ENCODE data around the gene PTBP1. TPM values are rescaled to one million over a fixed set of nuclear protein-coding genes. Genes with fewer than 3 reads are reported as not detected.

PTBP1 gene
- total and polyA plus RNA-seq, 2 of the 13 experiments (the other 11 are each of a cell fraction or from before 2014, with no cell fraction given): 195 to 288 TPM

GRCh38 chr19:778910-779653, 18.2 kb upstream of the PTBP1 start (continued):
- peak; percentile 48; the same call in 1 of the 2 replicates for TF ChIP-seq HOMEZ (CRISPR knock-in tag; IDR thresholded peaks at IDR 0.05; ENCODE audit: low read depth)
- TF ChIP-seq E2F2 (CRISPR knock-in tag; IDR thresholded peaks at IDR 0.05; ENCODE audit: borderline replicate concordance): no peak
- no peak for TF ChIP-seq JUNB (CRISPR knock-in tag; IDR thresholded peaks at IDR 0.05; ENCODE audit: borderline replicate concordance)
- TF ChIP-seq ZBTB2 (CRISPR knock-in tag; IDR thresholded peaks at IDR 0.05; ENCODE audit: low read depth): no peak
- TF ChIP-seq ELF1 (CRISPR knock-in tag; IDR thresholded peaks at IDR 0.05): peak; percentile 54
- TF ChIP-seq KLF13 (CRISPR knock-in tag; IDR thresholded peaks at IDR 0.05): no peak
- no peak for TF ChIP-seq GPN1 (CRISPR knock-in tag; IDR thresholded peaks at IDR 0.05; ENCODE audit: borderline replicate concordance)
- no peak for TF ChIP-seq ZBTB44 (CRISPR knock-in tag; IDR thresholded peaks at IDR 0.05)
- TF ChIP-seq ZNF660 (CRISPR knock-in tag; IDR thresholded peaks at IDR 0.05; ENCODE audit: borderline replicate concordance, low read depth): no peak
- 0 out of 2 replicates have a peak, but pooled peaks have one; percentile 10 for TF ChIP-seq RAD21 (CRISPR knock-in tag; IDR thresholded peaks at IDR 0.05)
- no peak for TF ChIP-seq POLR2G (IDR thresholded peaks at IDR 0.05; ENCODE audit: low read depth, low read length)
- no peak for TF ChIP-seq ZNF615 (CRISPR knock-in tag; IDR thresholded peaks at IDR 0.05; ENCODE audit: borderline replicate concordance)
- peak; percentile 89 for TF ChIP-seq HOXA3 (CRISPR knock-in tag; IDR thresholded peaks at IDR 0.05)
- no peak for TF ChIP-seq FOXA1 (IDR thresholded peaks at IDR 0.05)
- TF ChIP-seq FOXA1 (CRISPR knock-in tag; IDR thresholded peaks at IDR 0.05): no peak
- peak; percentile 96 for TF ChIP-seq CEBPB (IDR thresholded peaks at IDR 0.05; ENCODE audit: borderline replicate concordance, low read depth, low read length)
- no peak for TF ChIP-seq ZNF326 (CRISPR knock-in tag; IDR thresholded peaks at IDR 0.05; ENCODE audit: borderline replicate concordance)
- TF ChIP-seq DRAP1 (CRISPR knock-in tag; IDR thresholded peaks at IDR 0.05): peak; percentile 68
- TF ChIP-seq ZNF264 (CRISPR knock-in tag; IDR thresholded peaks at IDR 0.05): peak; percentile 96
- TF ChIP-seq SMAD9 (CRISPR knock-in tag; IDR thresholded peaks at IDR 0.05): peak; percentile 80; the same call in 1 of the 2 replicates
- TF ChIP-seq ZNF512 (CRISPR knock-in tag; IDR thresholded peaks at IDR 0.05): no peak
- no peak for TF ChIP-seq ZNF788 (CRISPR knock-in tag; IDR thresholded peaks at IDR 0.05; ENCODE audit: borderline replicate concordance)
- peak; percentile 86; the same call in 1 of the 2 replicates for TF ChIP-seq CCDC6 (CRISPR knock-in tag; IDR thresholded peaks at IDR 0.05)
